MCF 10A (cell line): Measurements from ENCODE around the gene PPM1L. TPM values are rescaled to one million over a fixed set of nuclear protein-coding genes. Genes with fewer than 3 reads are reported as not detected.

Experiments used
- BruUV-seq: library from RNA; stranded (reverse); fragments of 400-500 nt; replicated peaks from 2 replicates; lab custom pipeline; 2021; lab: Mats Ljungman, UMichigan
- CTCF ChIA-PET: fragments of 300-600 bp; sonication (Branson Sonifier 250); formaldehyde crosslinking; extraction: SDS; loops from one replicate; lab custom pipeline; 2021; ENCODE audit warnings: antibody characterized with exemption, inconsistent platforms; lab: Yijun Ruan, JAX
- POLR2A ChIA-PET: fragments of 300-600, 350-650 bp; sonication (Branson Sonifier 250); formaldehyde crosslinking; extraction: SDS; loops from one replicate; lab custom pipeline; 2020; ENCODE audit warnings: antibody characterized with exemption, inconsistent platforms; lab: Yijun Ruan, JAX
- DNase-seq: peaks from one replicate; pipeline ENCODE4 v3.0.0-alpha.2; 2018; ENCODE audit not compliant: unreplicated experiment
- H3K27ac Mint-ChIP-seq: one replicate; pipeline ENCODE4 v1.8.0; 2022; ENCODE audit warnings: mild to moderate bottlenecking, low read depth, mixed read lengths; ENCODE audit not compliant: unreplicated experiment
- H3K27me3 Mint-ChIP-seq: one replicate; pipeline ENCODE4 v1.8.0; 2022; ENCODE audit warnings: mixed read lengths; ENCODE audit not compliant: insufficient read depth, unreplicated experiment
- H3K36me3 Mint-ChIP-seq: one replicate; pipeline ENCODE4 v1.8.0; 2022; ENCODE audit warnings: mild to moderate bottlenecking, moderate library complexity, mixed read lengths; ENCODE audit not compliant: insufficient read depth, unreplicated experiment
- H3K4me1 Mint-ChIP-seq: one replicate; pipeline ENCODE4 v1.8.0; 2022; ENCODE audit warnings: mixed read lengths; ENCODE audit not compliant: insufficient read depth, unreplicated experiment
- H3K4me3 Mint-ChIP-seq: one replicate; pipeline ENCODE4 v1.8.0; 2022; ENCODE audit warnings: mild to moderate bottlenecking, moderate library complexity, mixed read lengths; ENCODE audit not compliant: unreplicated experiment
- H3K9me3 Mint-ChIP-seq: one replicate; pipeline ENCODE4 v1.8.0; 2022; ENCODE audit warnings: mixed read lengths; ENCODE audit not compliant: unreplicated experiment
- CTCF ChIP-seq: fragments of 200-600 bp; IDR thresholded peaks from one replicate; pipeline ENCODE4 v1.8.0; 2022; ENCODE audit warnings: antibody characterized with exemption, mild to moderate bottlenecking; ENCODE audit not compliant: unreplicated experiment
- intact Hi-C: fragments of 100-400 bp; cut with micrococcal nuclease; formaldehyde crosslinking; loops from 2 replicates; pipeline ENCODE4 v1.14.1; 2022
- total RNA-seq: library from RNA; stranded (reverse); gene quantifications from 2 replicates; pipeline ENCODE4 v1.2.3, GENCODE V29; 2022

PPM1L gene
- total RNA-seq, 1 experiment from 2014 or later = 2.1 TPM

DNA sequence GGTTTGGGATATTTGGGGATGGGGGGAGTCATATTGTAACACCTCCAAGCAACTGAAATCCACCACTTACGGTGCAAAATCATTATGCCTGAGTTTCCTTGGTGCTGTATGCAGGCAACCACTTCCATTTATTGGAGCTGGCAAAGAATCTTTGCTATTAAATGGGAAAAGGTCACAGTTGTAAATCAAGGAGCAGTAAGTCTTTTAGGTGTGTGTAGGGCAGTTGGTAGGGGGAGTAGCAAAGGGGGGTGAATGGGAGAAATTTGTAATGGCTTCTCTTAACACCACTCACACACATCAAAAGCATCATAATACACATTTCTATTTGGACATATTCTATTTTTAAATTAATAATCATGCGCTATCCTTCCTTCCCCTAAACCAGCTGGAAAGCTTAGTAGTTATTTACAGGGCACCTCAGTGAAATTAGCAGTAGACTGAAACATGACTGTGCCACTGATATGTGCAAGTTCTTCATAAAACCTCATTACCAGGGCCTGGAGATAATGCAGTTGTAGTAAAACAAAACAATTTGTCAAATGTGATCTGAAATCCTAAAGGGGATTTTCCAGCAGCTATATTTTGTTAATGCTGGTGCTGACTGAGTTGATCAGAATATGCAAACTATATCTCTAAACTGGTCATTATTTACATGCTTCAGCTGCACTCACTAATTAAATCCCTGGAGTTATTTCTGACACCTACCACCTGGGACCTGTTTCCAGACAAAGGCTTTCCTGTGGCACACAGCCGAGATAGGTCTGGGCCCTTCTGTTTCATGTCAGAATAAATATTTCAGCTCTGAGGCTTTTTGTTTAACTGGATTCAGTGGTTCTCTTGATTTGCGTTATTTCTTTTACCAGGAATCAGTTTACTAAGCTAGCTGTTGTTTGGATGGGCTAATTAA is 259.1 kb downstream of the PPM1L start:
- intact Hi-C loops = no loop called here
- Mint-ChIP-seq H3K36me3 (no peaks in the 10 kb centered on the region), H3K9me3 (peaks cover 8% of the 10 kb centered on the region), H3K27me3 (no peaks in the 10 kb centered on the region), H3K4me3 (no peak overlapping the region), H3K27ac (no peak overlapping the region), H3K4me1 (peaks cover 13% of the 10 kb centered on the region)
- ChIA-PET CTCF (interaction anchor here (0.7 kb wide), 1 partner anchor 411 kb away, joined by 3 read pairs; no protein-coding TSS in a partner anchor), POLR2A (no interaction called here)
- no peak for DNase-seq
- TF ChIP-seq CTCF = no peak
- no TSS peak for BruUV-seq

DNA sequence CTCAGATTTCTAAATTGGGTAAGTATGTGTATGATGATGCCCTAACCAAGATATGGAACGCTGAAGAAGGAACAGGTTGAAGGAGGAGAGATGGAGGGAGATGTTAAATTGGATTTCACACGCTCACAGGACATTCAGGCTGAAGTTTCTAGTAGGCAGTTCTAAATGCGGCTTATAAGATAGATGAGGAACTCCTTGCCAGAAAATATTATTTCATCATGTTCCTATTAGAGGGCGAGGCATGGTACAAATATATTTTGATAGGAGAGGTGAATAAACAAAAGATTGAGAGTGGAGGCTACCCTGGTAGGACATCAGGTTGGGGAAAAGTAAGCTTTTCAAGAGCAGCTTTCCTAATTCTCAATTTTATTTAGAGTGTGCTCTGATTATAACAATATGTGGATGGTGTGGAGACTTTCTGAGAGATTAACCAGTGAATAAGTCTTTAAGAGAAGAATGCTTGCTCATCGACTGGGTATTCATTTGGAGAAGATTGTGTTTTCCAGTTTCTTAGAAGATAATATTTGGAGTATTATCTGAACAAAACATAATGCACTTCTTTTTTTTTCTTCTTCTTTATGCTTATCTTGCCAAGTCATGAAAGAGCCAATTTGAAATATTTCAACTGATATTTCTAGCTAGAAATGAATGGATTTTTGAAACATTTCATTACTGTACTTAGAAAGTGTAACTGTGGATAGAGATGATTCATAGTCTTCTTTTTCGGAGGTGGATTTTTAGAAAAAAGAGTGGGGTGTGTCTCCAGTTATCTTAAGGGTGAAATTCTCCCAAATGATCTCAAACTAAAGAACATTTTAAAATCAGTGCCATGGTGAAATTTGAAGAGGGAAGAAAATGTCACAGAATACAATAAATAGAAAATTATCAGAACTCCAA is 260.6 kb downstream of the PPM1L start:
- Mint-ChIP-seq H3K36me3 (no peaks in the 10 kb centered on the region), H3K4me1 (peaks cover 13% of the 10 kb centered on the region), H3K9me3 (peaks cover 8% of the 10 kb centered on the region), H3K27ac (peak overlapping the region; percentile 26), H3K27me3 (no peaks in the 10 kb centered on the region), H3K4me3 (no peak overlapping the region)
- no TSS peak for BruUV-seq
- POLR2A ChIA-PET = interaction anchor here (0.5 to 1.2 kb wide), 2 partner anchors 31 to 201 kb away, joined by 3 read pairs; no protein-coding TSS in a partner anchor
- CTCF ChIA-PET = interaction anchor here (0.6 kb wide), 1 partner anchor 104 kb away, joined by 3 read pairs; no protein-coding TSS in a partner anchor
- no peak for TF ChIP-seq CTCF
- DNase-seq = no peak
- intact Hi-C loops = no loop called here

- H3K4me3 Mint-ChIP-seq = no peak overlapping the region
- no peaks in the 10 kb centered on the region for H3K36me3 Mint-ChIP-seq
- POLR2A ChIA-PET = no interaction called here
- no peaks in the 10 kb centered on the region for H3K27me3 Mint-ChIP-seq
- H3K27ac Mint-ChIP-seq = no peak overlapping the region
- TF ChIP-seq CTCF = no peak
- no TSS peak for BruUV-seq
- H3K9me3 Mint-ChIP-seq = peaks cover 11% of the 10 kb centered on the region
- intact Hi-C loops = no loop called here
- CTCF ChIA-PET = interaction anchor here (0.7 kb wide), 1 partner anchor 353 kb away, joined by 3 read pairs; no protein-coding TSS in a partner anchor
- no peak for DNase-seq
- H3K4me1 Mint-ChIP-seq = peaks cover 13% of the 10 kb centered on the region
These were observed 261.9 kb downstream of the PPM1L start for GRCh38 chr3:161017971-161018370.

DNA sequence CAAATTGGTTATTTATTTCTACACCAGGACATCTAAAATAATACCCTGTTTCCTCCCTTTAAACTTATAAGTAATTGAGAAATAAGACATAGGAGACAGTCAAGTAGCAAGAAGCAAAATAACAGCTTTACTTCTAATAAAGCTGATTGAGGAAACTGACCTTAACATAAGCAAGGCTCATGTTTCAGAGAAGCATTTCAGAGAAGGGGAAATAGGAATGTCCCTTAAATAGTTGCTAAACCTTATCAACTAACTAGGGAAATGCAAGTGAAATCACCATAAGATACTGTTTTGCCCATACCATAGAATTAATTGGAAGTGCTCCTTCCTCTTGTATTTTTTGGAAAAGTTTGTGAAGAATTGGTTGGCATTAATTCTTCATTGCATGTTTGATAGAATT is 264.2 kb downstream of the PPM1L start:
- intact Hi-C loops = no loop called here
- Mint-ChIP-seq H3K9me3 (peaks cover 15% of the 10 kb centered on the region), H3K36me3 (peaks cover 7% of the 10 kb centered on the region), H3K27me3 (no peaks in the 10 kb centered on the region), H3K4me3 (no peak overlapping the region), H3K4me1 (peaks cover 13% of the 10 kb centered on the region), H3K27ac (no peak overlapping the region)
- DNase-seq = no peak
- no TSS peak for BruUV-seq
- ChIA-PET POLR2A (no interaction called here), CTCF (interaction anchor here (0.7 kb wide), 1 partner anchor 9 kb away, joined by 3 read pairs; no protein-coding TSS in a partner anchor)
- no peak for TF ChIP-seq CTCF
